H9 (cell line): ENCODE data around the gene ST6GALNAC1. TPM values are rescaled to one million over a fixed set of nuclear protein-coding genes. Genes with fewer than 3 reads are reported as not detected.

Experiments used
- DNase-seq: peaks from one replicate; pipeline ENCODE4 v3.0.0-alpha.2; 2017
- H2AFZ ChIP-seq: one replicate; pipeline ENCODE4 v1.6.1; 2013; ENCODE audit warnings: mild to moderate bottlenecking, low read length, control low read depth, moderate library complexity
- H2AK5ac ChIP-seq: 2 replicates; pipeline ENCODE4 v1.6.1; 2013; ENCODE audit warnings: low read length, control low read depth, mixed read lengths; ENCODE audit not compliant: insufficient read length
- H2BK120ac ChIP-seq: one replicate; pipeline ENCODE4 v1.6.1; 2013; ENCODE audit warnings: low read depth, mild to moderate bottlenecking, low read length, control low read depth, inconsistent platforms; ENCODE audit not compliant: poor library complexity, severe bottlenecking
- H2BK12ac ChIP-seq: 2 replicates; pipeline ENCODE4 v1.6.1; 2013; ENCODE audit warnings: low read length, control low read depth, mixed read lengths, low read depth; ENCODE audit not compliant: insufficient read length
- H2BK15ac ChIP-seq: 2 replicates; pipeline ENCODE4 v1.6.1; 2013; ENCODE audit warnings: low read depth, low read length, control low read depth
- H2BK20ac ChIP-seq: one replicate; pipeline ENCODE4 v1.6.1; 2013; ENCODE audit warnings: low read depth, mild to moderate bottlenecking, low read length, control low read depth, inconsistent platforms; ENCODE audit not compliant: poor library complexity, severe bottlenecking
- H2BK5ac ChIP-seq: 2 replicates; pipeline ENCODE4 v1.6.1; 2013; ENCODE audit warnings: low read length, control low read depth, mixed read lengths; ENCODE audit not compliant: insufficient read length
- H3K14ac ChIP-seq: 2 replicates; pipeline ENCODE4 v1.6.1; 2013; ENCODE audit warnings: low read length, control low read depth; ENCODE audit not compliant: insufficient read depth
- H3K18ac ChIP-seq: 2 replicates; pipeline ENCODE4 v1.6.1; 2013; ENCODE audit warnings: low read depth, mild to moderate bottlenecking, mixed read lengths, low read length, control low read depth; ENCODE audit not compliant: insufficient read length
- H3K23ac ChIP-seq: 2 replicates; pipeline ENCODE4 v1.6.1; 2013; ENCODE audit warnings: low read length, control low read depth, mixed read lengths, low read depth; ENCODE audit not compliant: insufficient read length
- H3K23me2 ChIP-seq: 2 replicates; pipeline ENCODE4 v1.6.1; 2013; ENCODE audit warnings: low read depth, mild to moderate bottlenecking, mixed read lengths, low read length, control low read depth; ENCODE audit not compliant: insufficient read length, poor library complexity, severe bottlenecking
- H3K27ac ChIP-seq: 2 replicates; pipeline ENCODE4 v1.5.1; 2013; ENCODE audit warnings: low read length, control low read depth, mixed read lengths, low read depth; ENCODE audit not compliant: insufficient read length
- H3K27me3 ChIP-seq: 2 replicates; pipeline ENCODE4 v1.6.1; 2013; ENCODE audit warnings: low read length, control low read depth, inconsistent platforms; ENCODE audit not compliant: insufficient read depth
- H3K4ac ChIP-seq: 2 replicates; pipeline ENCODE4 v1.6.1; 2013; ENCODE audit warnings: low read depth, mild to moderate bottlenecking, control low read depth, inconsistent platforms, low read length, moderate library complexity
- H3K4me1 ChIP-seq: 2 replicates; pipeline ENCODE4 v1.6.1; 2013; ENCODE audit warnings: low read length, control low read depth, inconsistent platforms; ENCODE audit not compliant: insufficient read depth
- H3K4me2 ChIP-seq: 2 replicates; pipeline ENCODE4 v1.6.1; 2013; ENCODE audit warnings: low read length, control low read depth, mixed read lengths; ENCODE audit not compliant: insufficient read length, insufficient read depth
- H3K56ac ChIP-seq: 2 replicates; pipeline ENCODE4 v1.6.1; 2013; ENCODE audit warnings: low read depth, mild to moderate bottlenecking, mixed read lengths, low read length, control low read depth; ENCODE audit not compliant: insufficient read length
- H3K79me1 ChIP-seq: 2 replicates; pipeline ENCODE4 v1.6.1; 2013; ENCODE audit warnings: low read depth, mild to moderate bottlenecking, moderate library complexity, low read length, control low read depth, inconsistent platforms; ENCODE audit not compliant: insufficient read depth, poor library complexity, severe bottlenecking
- H3K79me2 ChIP-seq: 2 replicates; pipeline ENCODE4 v1.6.1; 2013; ENCODE audit warnings: low read length, control low read depth, inconsistent platforms; ENCODE audit not compliant: insufficient read depth
- H3K9ac ChIP-seq: 2 replicates; pipeline ENCODE4 v1.6.1; 2013; ENCODE audit warnings: low read length, control low read depth, mixed read lengths; ENCODE audit not compliant: insufficient read length; ENCODE audit errors: extremely low read depth
- H3K9me3 ChIP-seq: one replicate; pipeline ENCODE4 v1.6.1; 2013; ENCODE audit warnings: low read depth, low read length, inconsistent platforms; ENCODE audit not compliant: control insufficient read depth
- H3T11ph ChIP-seq: one replicate; pipeline ENCODE4 v1.6.1; 2013; ENCODE audit warnings: mild to moderate bottlenecking, low read length, control low read depth, inconsistent platforms
- H4K20me1 ChIP-seq: one replicate; pipeline ENCODE4 v1.6.1; 2013; ENCODE audit not compliant: control insufficient read depth, insufficient read length, insufficient read depth
- H4K5ac ChIP-seq: 2 replicates; pipeline ENCODE4 v1.6.1; 2013; ENCODE audit warnings: low read depth, mild to moderate bottlenecking, mixed read lengths, low read length, control low read depth; ENCODE audit not compliant: insufficient read length
- H4K8ac ChIP-seq: replicated peaks from 2 replicates; pipeline ENCODE4 v1.6.1; 2013; ENCODE audit warnings: low read length, control low read depth, mixed read lengths, low read depth; ENCODE audit not compliant: insufficient read length
- H4K91ac ChIP-seq: 2 replicates; pipeline ENCODE4 v1.6.1; 2013; ENCODE audit warnings: low read depth, mild to moderate bottlenecking, moderate library complexity, mixed read lengths, low read length, control low read depth; ENCODE audit not compliant: insufficient read length
- H3K27ac Mint-ChIP-seq, 3 experiments: 2 replicates in 2 of 3; 3 replicates in 1 of 3; pipeline ENCODE4 v1.8.0; 2020 to 2021; ENCODE audit warnings: mixed read lengths in 3 of 3, mild to moderate bottlenecking in 1 of 3, moderate library complexity in 1 of 3
- H3K27me3 Mint-ChIP-seq: 2 replicates; pipeline ENCODE4 v1.8.0; 2021; ENCODE audit warnings: low read depth, mild to moderate bottlenecking, moderate library complexity, mixed read lengths
- H3K36me3 Mint-ChIP-seq, 3 experiments: 2 replicates in 2 of 3; 3 replicates in 1 of 3; pipeline ENCODE4 v1.8.0; 2020 to 2021; ENCODE audit warnings: low read depth in 3 of 3, mixed read lengths in 3 of 3; ENCODE audit not compliant: insufficient read depth in 1 of 3
- H3K4me1 Mint-ChIP-seq, 2 experiments: 2 replicates each; pipeline ENCODE4 v1.8.0; 2020; ENCODE audit warnings: mixed read lengths in 2 of 2
- H3K4me3 Mint-ChIP-seq, 2 experiments: 2 replicates in 1 of 2; 3 replicates in 1 of 2; pipeline ENCODE4 v1.8.0; 2020 to 2021; ENCODE audit warnings: mild to moderate bottlenecking in 2 of 2, mixed read lengths in 2 of 2, moderate library complexity in 1 of 2
- H3K9me3 Mint-ChIP-seq, 2 experiments: 2 replicates in 1 of 2; 3 replicates in 1 of 2; pipeline ENCODE4 v1.8.0; 2020; ENCODE audit warnings: mild to moderate bottlenecking in 2 of 2, mixed read lengths in 2 of 2, moderate library complexity in 1 of 2
- CTCF ChIP-seq: fragments of 200-600 bp; sonication (generic); conservative IDR thresholded peaks from 3 replicates; pipeline ENCODE4 v1.8.0; 2021; ENCODE audit warnings: antibody characterized with exemption, mild to moderate bottlenecking
- WGBS: extraction: QIAGEN DNeasy Blood & Tissue Kit; methylation state at CpG from one replicate; pipeline ENCODE4 v1.1.7; 2013; ENCODE audit warnings: missing lambda C conversion rate, low lambda C conversion rate, mixed read lengths; ENCODE audit not compliant: insufficient read length; ENCODE audit errors: extremely low coverage; 5-methylcytosine and 5-hydroxymethylcytosine counted together
- total RNA-seq: library from RNA; stranded (reverse); gene quantifications from 2 replicates; pipeline ENCODE4 v1.2.1, GENCODE V29; 2021

ST6GALNAC1 gene
- total RNA-seq, 1 experiment from 2014 or later = not detected

GRCh38 chr17:76579281-76579680, 64.3 kb downstream of the ST6GALNAC1 start:
- Histone ChIP-seq H3K14ac (no peak overlapping the region), H3K23me2 (no peaks in the 10 kb centered on the region), H2BK12ac (no peak overlapping the region), H3K79me2 (no peaks in the 10 kb centered on the region), H3K56ac (no peak overlapping the region), H2AFZ (no peak overlapping the region), H3K4me2 (no peak overlapping the region), H4K5ac (no peak overlapping the region), H2BK5ac (no peak overlapping the region), H3K9me3 (no peaks in the 10 kb centered on the region), H3K9ac (no peak overlapping the region), H3K27ac (no peak overlapping the region), H3K4ac (no peak overlapping the region), H3K79me1 (no peaks in the 10 kb centered on the region), H3K23ac (no peak overlapping the region), H3T11ph (no peak overlapping the region), H4K20me1 (no peaks in the 10 kb centered on the region), H2BK120ac (no peak overlapping the region), H3K4me1 (no peaks in the 10 kb centered on the region), H2BK20ac (no peak overlapping the region), H2AK5ac (no peak overlapping the region), H3K18ac (no peak overlapping the region), H4K91ac (no peak overlapping the region), H3K27me3 (peaks cover 4% of the 10 kb centered on the region; the same call in 1 of the 2 replicates), H4K8ac (no peak overlapping the region), H2BK15ac (no peak overlapping the region)
- Mint-ChIP-seq H3K4me3 (no peak overlapping the region), H3K27me3 (peaks cover 39% of the 10 kb centered on the region), H3K4me1 (peaks cover 14 to 23% of the 10 kb centered on the region in 2 experiments), H3K36me3 (no peaks in the 10 kb centered on the region; a peak in 1 of 7 replicates), H3K27ac (no peak overlapping the region), H3K9me3 (peaks cover 2 to 10% of the 10 kb centered on the region in 2 experiments; a peak in 3 of 5 replicates)
- WGBS = no CpG with 5 or more reads among the region's 2 CpGs
- DNase-seq = no peak
- TF ChIP-seq CTCF = no peak
